Measurements from ENCODE around the gene LRRC45.

The LRRC45 gene

DNA sequence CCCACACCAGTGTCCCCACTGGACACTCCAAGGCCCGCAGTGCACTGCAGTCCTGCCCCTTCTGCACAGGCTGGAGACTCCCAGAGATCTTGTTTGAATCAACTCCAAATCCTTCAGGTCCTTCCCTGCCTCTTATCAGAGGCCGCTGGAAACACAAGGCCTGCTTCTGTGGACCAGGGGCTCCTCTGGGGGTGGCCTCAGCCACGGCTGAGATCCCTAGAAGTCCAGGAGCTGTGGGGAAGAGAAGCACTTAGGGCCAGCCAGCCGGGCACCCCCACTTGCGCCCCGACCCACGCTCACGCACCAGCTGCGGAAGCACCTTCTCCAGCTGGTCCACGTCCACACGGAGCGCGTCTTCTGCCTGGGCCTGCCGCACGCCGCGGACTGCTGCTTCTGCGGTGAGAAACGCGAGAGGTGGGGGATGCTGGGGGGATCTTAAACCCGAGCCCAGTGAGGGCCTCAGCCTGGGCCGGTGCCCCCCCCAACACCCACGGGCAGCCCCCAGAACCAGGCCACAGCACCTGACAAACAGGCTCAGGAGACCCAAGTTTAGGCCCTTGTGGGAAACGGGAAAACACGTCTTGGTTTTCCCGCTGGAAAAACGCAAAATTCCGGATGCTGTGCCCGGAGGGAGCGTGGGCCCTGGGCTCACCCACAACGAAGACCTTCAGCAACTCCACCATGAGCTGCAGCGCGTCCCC, 4.0 kb upstream of the LRRC45 start:
- no peak for DNase-seq (ENCODE audit: low read depth in 2 of 2)

DNA sequence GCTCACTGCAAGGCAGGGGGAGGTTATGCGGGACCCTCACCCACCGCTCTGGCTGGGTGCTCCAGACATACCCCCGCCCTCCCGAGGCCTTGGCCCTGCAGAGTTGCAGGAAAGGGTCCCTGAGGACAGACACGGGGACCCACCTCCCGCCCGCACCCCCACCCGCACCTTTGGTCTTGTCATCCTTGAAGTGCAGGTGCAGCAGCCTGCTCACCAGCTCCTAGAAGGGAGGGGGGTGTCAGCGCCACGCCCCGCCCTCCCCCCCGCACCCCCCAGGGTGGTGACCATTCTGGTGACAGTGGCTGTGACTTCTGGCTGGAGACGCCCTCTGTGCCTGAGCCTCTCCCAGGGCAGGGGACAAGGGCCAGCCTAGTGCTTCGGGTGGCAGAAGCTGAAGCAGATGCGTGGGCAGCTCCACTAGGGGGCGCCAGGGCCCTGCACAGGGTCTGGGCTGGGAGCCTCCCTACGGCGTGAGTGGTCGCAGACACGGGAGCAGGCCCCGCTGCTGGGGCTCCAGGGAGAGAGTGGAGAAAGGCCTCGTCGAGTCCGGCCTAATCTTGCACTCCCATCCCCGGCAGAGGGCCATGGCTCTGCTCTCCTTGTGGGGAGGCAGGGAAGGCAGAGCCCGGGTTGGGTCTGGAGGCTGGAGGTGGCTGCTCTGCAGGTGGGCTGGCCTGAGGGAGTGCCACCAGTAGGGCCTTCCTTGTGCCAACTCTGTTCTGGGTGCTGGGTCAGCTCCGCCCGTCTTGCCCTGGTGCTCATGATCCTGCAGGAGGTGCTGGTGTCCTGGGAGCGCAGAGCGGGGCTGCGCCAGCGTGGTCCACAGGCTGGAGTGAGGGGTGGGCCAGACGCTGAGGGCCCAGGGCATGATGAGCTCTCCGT, 3.2 kb upstream of the LRRC45 start:
- DNase-seq (ENCODE audit: low read depth in 2 of 2), result peak in 1 of 2 donors; percentile 50

DNA sequence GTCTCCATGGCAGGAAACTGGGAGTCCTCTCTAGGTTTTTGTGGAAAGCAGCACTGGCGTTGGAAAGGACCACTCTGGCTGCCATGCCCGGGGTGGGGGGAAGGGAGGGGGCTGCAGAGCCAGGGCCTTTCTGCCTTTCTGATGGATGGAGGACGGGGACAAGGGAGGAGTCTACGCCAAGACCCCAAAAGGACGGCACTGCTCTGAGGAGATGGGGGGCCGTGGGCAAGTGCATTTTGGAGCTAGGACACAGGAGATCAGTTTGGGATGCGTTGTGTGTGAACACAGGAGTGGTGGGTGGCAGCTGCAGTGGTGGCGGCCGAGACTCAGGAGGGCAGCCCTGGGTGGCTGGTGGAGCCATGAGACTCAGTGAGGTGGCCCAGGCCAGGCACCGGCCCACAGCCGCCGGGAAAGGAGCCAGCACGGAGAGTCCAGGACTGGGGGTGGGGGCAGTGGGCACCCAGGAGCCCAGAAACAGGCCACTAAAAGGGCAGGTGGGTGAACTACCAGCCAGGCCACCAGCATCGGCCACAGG, 2.5 kb upstream of the LRRC45 start:
- DNase-seq (ENCODE audit: low read depth in 2 of 2), result no peak

DNA sequence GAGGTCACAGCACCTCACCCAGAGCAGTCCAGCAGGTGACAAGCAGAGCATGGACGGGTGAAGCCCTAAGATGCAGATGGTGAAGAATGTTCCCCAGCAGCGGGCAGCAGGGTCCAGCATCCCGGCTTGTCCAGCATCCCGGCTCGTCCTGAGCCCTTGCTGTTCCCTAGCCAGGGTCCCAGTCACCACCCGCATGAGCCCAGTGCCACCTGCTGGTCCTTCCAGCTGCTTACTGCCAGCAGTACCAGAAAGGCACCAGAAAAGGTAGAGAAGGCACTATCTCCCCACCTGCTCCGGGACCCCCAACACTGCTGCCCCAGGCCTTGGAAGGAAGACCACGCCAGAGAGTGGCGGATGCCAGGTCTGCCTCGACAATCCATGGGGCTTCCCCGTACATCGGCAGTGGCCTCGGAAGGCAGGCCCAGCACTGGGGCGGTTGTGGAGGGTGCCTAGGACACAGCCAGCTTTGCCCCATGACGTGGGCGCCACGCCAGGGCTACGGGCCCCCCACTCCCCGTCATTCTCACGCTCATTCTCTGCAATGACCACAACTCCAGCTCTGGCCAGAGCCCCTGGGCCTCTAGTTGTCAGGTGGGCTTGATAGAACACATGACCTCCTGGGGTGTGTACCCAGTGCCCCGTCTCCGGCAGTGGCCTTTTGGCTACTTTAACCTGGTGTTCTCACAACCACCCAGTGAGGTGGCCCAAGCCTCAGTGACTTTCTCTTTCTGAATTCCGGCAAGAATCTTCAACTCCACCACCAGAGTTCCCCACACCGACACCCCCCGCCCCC, 1.8 kb upstream of the LRRC45 start:
- DNase-seq (ENCODE audit: low read depth in 2 of 2), result no peak

DNA sequence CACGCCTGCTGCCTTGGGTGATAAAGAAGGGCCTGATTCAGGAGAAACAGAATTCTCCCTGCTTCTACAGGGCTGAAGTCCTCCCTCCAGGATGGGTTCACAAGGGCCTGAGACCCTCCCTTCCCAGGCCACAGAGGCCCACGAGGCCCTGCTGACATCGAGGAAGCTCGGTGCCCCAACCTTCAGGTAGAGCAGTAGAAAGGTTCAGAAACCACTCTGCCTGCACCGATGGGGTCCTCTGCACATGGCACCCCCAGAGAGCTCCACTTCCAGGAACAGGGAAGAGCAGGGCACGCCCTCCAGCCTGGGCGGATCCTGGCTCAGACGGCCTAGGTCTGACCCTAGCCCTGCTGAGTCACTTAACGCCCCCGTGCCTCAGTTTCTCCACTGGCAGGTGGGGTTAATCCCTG, 1.2 kb upstream of the LRRC45 start:
- DNase-seq (ENCODE audit: low read depth in 2 of 2), result no peak

DNA sequence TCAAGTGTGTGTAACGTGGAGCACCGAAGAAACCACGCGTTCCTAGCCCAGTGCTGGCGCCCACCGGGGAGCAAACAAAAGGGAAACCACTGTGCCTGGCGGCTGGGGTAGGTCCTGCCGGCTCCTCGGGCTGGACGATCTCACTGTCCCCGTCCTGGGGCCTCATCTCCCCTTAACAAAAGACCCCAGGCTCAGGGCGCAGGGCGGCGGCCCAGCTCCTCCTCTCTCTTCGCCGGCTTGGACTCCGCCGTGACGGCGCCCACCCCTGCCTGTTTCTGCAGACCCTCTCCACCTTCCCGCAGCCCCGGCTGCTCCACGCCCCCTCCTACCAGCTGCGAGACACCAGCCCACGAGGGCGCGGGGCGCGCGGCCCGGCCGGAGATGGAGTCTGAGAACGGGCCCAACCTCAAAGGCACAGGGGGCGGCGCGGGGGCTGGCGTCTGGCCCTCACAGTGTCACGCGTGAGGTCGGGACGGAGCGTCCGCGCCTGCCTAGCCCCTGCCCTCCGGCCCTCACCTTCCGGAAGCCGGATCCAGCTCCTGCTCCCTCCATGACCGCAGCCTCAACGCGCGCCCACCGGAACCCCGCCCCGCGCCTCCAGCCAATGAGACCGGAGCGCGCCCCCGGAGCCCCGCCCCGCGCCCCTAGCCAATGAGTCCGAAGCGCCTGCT, 660 bp upstream of the LRRC45 start, which contains the start of gene CENPX:
TSS of gene CENPX (minus strand) at position 569 of the 671 bp plus-strand sequence. CDS start at position 552, 17 bp downstream.
- no peak for DNase-seq (ENCODE audit: low read depth in 2 of 2)

DNA sequence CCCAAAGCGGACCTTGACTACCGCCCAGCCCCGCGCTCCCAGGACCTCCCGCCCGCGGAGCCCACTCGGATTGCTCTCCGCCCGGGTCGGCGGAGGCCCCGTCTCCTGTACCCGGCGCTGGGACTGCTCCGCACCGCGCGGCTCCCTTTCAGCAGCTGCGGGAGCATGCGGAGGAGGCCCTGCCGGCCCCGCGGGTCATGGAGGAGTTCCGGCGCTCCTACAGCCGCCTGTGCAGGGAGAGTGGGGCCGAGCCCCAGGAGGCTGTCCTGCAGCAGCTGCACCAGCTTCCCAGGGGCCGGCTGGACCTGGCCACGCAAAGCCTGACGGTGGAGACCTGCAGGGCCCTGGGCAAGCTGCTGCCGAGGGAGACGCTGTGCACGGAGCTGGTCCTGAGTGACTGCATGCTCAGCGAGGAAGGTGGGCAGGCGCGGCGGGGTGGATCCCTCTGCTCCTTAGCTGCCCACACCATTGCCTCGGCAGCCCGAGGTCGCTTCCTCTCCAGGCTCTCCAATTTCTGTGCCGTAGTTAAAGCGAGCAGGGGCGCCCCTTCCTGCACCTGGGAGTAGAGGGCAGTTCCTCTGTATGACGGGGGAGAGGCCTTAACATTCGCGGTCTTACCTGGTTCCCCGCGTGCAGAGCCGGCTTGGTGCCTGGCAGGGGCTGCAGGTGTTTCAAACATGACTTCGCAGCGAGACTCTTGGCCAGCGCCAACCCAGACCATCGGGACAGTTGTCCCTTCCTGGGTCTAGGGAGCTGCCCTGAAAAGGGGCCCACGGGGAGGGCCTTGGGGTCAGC, 539 bp downstream of the LRRC45 start:
- DNase-seq (ENCODE audit: low read depth in 2 of 2), result no peak

DNA sequence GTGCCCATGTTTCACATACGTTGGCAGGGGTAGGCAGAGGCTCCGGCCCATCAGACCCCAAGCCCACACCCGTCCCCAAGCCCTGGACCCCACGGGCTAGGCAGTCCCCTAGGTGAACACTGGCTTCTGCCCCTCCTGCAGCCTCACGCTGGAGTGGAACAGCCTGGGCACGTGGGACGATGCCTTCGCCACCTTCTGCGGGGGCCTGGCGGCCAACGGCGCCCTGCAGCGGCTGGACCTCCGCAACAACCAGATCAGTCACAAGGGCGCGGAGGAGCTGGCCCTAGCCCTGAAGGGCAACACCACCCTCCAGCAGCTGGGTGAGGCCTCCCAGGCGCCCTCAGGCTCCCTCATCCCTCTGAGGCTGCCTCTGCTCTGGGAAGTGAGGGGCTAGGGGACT, 1.8 kb downstream of the LRRC45 start:
- DNase-seq (ENCODE audit: low read depth in 2 of 2), result no peak

DNA sequence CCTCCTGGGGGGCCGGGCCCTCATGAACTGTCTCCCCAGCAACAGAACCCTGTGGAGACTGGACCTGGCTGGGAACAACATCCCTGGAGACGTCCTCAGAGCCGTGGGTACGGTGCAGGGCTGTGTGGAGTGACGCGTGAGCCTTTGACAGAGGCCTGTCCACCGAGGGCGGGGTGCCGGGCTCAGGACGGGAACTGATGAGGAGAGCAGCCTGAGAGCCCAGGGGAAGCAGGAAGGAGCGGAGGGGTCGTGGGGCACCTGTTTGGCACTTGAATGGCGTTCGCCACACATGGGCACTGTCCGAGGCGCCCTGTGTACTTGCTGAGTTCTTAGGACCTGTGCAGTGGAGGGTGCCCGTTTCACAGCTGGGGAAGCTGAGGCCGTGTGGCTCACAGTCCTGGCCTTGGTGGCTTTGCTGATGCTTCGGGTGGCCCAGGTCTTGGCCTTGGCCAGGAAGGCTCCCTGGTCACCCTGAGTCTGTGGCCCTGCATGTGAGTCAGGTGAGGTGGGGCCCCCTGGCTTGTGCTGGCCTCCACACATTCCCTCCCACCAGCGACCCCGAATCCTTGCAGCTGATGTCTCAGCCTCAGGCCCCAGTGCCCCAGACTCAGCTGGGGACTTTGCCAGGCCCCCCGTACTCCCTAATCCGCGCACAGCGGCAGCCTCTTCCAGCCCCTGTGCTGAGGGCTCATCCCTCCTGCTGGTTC, 2.4 kb downstream of the LRRC45 start:
- no peak for DNase-seq (ENCODE audit: low read depth in 2 of 2)

DNA sequence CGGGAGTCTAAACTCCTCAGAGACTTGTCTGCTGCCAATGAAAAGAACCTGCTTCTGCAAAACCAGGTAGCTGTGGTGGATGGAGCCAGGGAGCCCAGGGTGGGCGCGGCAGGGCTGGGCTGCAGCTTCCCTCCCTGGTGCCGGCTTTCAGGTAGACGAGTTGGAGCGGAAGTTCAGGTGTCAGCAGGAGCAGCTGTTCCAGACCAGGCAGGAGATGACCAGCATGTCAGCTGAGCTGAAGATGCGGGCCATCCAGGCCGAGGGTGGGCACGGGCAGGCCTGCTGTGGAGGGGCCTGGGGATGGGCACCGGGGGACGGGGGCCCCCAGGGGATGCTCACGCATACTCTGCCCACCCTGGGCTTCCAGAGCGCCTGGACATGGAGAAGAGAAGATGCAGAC, 5.1 kb downstream of the LRRC45 start:
- no peak for DNase-seq (ENCODE audit: low read depth in 2 of 2)

DNA sequence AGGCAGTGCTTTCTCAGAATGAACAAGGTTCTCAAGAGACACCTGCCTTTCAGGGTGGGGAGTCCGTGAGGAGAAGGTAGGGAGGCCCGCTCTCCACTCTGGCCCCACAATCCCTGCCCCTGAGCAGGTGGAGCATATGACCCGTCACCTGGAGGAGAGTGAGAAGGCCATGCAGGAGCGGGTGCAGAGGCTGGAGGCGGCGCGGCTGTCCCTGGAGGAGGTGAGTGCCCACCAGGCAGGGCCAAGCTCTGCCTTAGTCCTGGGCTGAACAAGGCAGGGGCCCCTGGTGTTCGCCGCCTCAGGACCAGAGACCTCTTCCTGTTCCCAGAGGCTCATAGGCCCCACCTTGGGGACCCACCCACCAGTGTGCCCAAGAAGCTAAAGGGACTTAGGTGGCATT, 5.9 kb downstream of the LRRC45 start:
- no peak for DNase-seq (ENCODE audit: low read depth in 2 of 2)

DNA sequence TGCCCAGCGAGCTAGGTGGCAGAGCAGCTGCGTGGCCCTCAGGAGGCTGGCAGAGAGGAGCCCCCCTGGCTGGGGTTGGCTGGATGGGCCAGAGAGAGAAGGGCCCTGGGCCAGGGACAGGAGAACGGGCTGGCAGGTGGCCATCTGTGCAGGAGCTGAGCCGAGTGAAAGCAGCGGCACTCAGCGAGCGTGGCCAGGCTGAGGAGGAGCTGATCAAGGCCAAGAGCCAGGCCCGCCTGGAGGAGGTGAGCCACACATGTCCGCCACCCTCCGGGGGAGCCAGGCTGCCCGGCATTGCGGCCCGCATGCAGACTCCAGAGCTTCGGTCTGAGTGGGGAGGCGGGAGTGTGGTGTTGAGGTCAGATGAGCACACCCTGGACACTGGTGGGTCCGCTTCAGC, 6.3 kb downstream of the LRRC45 start:
- no peak for DNase-seq (ENCODE audit: low read depth in 2 of 2)

DNA sequence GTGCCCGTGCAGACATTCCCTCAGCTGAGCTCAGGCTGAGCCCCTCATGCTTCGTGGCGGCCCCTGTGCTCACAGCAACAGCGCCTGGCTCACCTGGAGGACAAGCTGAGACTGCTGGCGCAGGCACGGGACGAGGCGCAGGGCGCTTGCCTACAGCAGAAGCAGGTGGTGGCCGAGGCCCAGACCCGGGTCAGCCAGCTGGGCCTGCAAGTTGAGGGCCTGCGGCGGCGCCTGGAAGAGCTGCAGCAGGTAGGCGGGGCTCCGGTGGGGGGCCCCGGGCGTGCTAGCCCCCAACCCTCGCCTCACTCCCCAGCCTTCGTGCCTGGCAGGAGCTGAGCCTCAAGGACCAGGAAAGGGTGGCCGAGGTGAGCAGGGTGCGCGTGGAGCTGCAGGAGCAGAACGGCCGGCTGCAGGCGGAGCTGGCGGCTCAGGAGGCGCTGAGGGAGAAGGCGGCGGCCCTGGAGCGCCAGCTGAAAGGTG, 6.9 kb downstream of the LRRC45 start:
- DNase-seq (ENCODE audit: low read depth in 2 of 2), result no peak

DNA sequence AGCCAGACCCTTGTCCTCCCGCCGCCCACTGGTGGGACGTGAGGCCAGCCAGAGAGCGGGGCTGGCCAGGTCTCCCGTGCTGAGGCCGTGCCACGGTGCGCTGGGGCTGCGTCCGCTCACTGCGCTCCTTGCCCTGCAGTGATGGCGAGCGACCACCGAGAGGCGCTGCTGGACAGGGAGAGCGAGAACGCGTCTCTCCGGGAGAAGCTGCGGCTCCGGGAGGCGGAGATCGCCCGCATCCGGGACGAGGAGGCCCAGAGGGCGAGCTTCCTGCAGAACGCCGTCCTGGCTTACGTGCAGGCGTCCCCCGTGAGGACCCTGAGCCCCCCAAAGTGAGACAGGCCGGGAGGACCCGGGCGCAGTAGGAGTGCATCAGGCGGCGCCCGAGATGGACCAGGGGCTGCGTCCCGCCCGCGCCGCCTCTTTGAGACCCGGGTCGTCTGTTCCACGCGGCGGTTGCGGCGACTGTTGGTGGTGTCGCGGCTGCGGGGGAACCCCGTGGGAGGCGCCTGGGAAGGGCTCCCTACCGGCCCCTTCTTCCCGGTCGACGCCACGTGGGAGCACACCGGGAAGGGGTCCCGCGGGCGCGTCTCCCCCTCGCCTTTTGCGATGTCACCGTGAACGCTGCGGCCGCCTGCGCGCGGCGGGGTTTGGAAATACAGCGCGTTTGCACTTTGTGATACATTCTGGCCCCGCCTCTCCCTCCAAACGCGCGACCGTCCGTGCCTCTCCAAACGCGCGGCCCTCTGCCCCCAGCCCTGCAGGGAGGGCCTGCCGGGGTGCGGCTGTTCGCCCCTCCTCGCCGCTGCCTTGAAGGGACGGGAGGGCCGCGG, 7.6 kb downstream of the LRRC45 start:
- DNase-seq (ENCODE audit: low read depth in 2 of 2), result peak; percentile 60 to 67

DNA sequence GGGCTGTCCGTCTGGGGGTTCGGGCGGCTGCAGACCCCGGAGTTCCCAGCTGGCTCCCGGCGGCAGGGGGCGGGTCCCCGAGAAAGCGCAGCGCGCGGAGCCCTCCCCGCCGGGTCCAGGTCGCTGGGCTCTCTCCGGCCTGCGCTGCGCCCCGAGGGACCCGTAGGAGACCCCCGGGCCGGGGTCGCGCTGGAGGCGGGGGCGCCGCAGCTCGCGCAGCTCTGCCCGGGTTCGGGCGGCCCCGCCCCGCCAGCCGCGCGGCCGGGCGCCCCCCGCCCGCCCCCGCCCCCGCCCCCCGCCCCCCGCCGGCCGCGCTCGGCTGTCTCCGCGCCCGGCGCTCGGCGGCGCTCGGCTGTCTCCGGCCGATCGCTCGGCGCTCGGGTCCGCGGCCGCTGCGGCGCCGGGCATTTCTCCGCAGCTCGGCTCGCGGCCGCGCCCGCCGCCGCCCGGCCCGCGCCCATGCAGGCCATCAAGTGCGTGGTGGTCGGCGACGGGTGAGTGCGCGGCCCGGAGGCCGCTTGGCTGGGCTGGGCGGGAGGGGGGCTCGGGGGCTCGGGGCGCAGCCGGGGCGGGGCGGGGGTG, 8.3 kb downstream of the LRRC45 start, which contains the start of gene RAC3:
TSS of gene RAC3 (plus strand) at position 376 of the 582 bp plus-strand sequence. CDS start at position 460, 84 bp downstream.
- DNase-seq (ENCODE audit: low read depth in 2 of 2), result no peak

DNA sequence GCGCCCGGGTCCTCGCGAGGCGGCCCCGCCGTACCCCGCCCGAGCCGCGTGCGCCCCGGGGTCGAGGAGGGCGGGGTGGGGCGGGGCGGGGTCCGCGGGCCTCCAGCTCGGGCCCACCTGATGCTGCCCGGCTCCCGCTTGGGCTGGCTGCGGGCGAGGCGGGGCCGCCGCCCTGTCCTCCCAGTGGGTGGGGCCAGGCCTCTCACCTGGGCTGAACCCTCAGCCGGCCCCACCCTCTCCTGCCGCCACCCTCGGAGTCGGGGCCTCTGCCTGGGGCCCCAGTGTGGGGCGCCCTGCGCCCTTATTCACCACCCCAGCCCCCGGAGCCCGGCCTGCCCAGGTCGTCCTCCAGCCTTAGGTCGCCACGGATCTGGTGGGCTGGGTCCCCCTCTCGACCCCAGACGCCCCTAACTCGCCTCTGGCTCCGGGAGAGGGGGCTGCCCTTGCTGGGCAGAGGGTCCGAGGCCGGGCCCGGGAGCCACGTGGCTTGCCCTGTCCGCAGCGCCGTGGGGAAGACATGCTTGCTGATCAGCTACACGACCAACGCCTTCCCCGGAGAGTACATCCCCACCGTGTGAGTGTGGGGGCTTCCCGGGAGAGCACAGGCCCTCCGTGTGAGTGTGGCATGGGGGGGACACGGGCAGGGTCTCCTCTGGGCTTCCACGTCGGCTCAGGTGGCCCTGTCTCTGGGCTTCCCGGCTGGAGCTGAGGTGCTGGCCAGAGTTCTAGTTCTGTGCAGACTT, 9.0 kb downstream of the LRRC45 start:
- DNase-seq (ENCODE audit: low read depth in 2 of 2), result no peak

DNA sequence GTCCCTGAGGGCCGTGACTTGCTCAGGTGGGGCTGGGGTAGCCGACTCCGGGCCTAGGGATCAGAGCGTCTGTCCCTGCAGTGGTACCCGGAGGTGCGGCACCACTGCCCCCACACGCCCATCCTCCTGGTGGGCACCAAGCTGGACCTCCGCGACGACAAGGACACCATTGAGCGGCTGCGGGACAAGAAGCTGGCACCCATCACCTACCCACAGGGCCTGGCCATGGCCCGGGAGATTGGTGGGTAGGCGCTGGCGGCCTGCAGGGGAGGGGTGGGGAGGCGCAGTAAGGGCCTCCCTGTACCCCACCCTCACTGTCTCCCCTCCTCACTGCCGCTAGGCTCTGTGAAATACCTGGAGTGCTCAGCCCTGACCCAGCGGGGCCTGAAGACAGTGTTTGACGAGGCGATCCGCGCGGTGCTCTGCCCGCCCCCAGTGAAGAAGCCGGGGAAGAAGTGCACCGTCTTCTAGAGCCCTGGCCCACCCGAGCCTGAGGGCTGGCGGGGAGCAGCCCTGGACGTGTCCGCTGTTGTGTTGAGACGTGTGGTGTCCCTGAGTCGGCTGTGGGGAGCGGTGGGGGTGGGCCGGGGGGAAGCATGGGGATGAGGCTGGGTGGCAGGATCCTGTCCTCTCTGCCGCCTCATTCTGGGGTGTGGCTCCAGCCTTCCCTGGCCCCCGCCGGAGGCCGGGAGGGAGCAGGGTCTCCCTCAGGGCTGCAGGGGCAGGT, 10.4 kb downstream of the LRRC45 start:
- DNase-seq (ENCODE audit: low read depth in 2 of 2), result no peak

Measured in stimulated activated CD8-positive, alpha-beta memory T cell treated with anti-CD3 and anti-CD28 coated beads, Interleukin-7, amount 100 ng/mL, for 4 hours (primary cell).